Renal cortex interstitium (tissue), 11 donors: ENCODE results near the gene MTA2. TPM values are rescaled to one million over a fixed set of nuclear protein-coding genes. Genes with fewer than 3 reads are reported as not detected.
"Not testable (repeated sequence)": the region's sequence is repeated elsewhere in the genome, so short reads cannot be mapped to it uniquely, and the experiment has no call there.

ENCODE experiments used
- DNase-seq, 11 donors: peaks; one replicate each; pipeline ENCODE4 v3.0.0-alpha.2; 2013; ENCODE audit warnings: low read depth in 9 of 11, low spot score in 4 of 11; ENCODE audit errors: extremely low read depth in 1 of 11
- polyA plus RNA-seq, 3 donors: library from polyadenylated mRNA; unstranded; fragments of 120-200 nt; gene quantifications; one replicate each; pipeline ENCODE4 v1.2.1, GENCODE V29; 2013; ENCODE audit not compliant: insufficient read length in 3 of 3

The MTA2 gene
- polyA plus RNA-seq, 3 donors = 79.7 to 105 (median 101) TPM

DNA sequence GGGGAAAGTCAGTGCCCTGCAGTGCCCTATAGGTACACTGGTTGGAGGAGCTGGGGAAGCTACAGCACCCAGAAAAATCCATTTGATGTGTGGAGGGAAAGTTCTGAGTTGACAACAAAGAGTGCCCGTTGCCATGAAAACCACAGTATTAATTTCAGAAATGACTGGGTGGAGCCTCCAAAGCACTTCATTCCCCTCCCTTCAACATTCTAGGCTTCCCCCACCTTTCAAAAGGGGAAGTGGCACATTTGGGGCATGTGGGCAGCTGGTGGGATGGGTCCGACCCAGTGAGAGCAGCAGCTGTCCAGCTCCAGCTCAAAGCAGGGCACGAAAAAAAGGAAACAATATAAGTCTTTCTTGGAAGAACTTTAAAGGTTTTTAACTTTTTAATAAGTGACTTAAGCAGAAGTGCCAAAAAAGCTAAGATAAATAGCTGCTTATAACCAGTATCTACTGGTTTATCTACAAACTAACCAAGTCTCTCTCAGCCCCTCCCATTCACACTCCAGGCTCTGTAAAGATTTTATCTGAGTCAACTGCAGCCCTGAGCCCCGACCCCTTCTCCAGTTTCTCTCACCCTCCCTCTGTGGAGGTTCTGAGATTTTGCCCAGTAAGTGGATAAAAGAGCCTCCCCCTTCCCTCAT lies 46.1 kb downstream of the MTA2 start:
- peak in 1 of 11 donors; percentile 35 for DNase-seq

DNA sequence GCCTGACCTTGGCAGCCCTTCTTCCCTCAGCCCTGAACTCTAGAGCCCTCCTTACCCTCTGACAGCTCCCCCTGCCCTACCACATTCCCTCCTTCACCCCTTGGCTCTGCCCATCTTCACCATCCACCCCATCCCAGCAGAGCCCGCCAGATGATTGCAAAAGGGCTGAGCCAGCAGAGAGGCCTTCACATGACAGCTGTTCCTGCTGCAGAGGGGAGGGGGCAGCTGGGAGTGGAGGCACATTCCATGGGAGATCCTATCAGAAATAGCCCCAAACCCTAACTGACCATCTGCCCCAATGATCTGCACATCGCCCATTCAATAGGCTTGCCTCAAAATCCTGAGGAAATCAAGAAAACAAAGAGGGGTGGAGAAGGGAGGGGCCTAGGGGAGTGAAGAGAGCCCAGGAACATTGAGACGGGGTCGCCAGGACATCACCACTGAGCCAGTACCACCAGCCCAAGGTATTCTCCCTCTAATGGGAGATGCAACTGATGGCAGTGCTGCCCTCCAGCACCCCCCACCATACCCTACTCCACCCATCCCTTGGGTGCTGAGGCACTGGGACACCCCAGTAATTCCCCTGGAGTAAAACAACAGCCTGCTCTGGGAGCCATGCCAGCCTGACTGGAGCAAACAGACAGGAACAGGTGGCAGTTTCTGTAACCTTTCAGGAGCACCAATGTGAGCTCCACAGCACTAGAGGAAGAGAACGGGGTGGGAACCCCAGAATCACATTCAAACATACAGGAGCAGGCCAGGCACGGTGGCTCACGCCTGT lies 47.1 kb downstream of the MTA2 start:
- no peak for DNase-seq

DNA sequence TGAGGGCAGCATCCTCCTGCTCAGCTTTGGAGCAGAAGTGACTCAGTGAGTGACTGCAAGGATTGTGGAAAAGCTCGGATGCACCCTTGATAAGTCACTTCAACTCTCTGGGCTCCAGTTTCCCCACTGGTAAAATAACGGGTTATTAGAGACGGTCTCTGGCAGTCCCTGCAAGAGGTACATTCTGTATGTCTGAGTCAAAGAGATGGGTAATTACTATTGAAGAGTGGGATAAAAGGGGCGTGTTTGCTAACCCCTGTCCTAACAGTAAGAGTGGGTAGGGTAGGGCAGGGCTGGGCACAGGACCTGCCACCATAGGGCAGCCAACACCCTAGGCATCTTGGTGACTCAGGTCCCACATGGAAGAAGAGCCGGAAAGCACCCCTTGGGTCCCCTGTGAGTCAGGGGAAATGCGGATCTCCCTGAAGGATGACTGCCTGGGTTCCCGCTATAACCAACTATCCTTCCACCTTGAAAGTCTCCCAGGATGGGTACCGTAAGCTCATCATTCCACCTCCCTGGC lies 47.8 kb downstream of the MTA2 start:
- no peak for DNase-seq

DNA sequence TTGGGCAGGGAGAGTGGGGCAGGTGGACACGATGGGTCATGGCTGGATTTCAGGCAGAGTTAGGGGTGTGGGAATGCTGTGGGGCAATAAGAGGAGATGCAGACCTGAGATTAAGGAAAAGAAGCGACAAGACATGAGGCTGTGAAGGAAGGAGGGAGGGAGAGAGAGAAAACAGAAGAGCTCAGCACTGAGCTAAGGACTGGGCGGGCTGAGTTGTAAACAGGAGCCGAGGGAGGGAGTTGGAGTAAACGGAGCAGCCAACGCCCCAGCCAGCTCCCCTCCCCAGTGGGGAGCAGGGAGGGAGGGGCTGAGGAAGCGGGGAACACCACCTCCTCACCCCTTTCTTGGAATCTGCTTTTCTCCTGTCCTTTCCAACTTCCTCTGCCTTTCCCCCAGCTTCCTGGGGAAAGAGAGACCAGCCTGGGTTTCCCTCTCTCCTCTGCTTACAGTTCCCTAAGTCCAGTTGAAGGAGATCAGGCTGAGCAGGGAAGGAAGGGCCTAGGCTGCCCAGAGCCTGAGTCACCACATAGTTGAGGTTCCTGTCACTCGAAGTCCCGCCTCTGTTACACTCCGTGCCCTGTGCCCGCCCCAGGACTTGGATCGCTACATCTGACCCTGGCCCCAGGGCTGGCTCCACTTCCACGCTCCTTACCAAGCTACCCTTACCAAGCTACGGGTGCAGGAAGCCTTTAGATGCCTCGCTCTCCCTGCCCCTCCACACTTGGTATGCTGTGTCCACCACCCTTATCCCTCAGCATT lies 48.4 kb downstream of the MTA2 start:
- peak in 2 of 11 donors; percentile 69 to 75 for DNase-seq

DNA sequence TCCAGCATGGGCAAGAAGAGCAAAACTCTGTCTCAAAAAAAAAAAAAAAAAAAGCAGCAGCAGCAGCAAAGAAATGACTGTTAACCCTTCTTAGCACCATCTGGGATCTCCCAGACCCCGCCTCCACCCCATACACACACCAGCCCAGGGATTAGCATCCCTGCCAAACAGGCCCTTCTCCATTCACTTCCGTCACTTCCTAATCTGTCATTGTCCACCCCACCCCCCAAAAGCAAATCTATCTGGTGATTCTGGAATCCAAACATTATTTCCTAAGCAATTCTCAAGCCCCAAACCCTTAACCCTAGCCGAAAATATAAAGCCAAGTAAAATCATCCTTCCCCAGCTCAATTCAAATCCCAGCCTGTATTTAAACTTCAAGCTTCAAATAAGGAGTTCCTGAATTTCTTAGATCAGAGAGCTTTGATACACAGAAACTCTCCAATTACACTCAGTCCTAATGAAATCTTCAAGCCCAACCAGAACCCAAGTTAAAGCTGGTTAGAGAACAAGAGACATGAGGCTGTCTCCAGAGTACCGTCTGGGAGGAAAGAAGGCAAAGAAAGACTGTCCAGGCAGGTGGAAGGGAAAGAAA lies 49.1 kb downstream of the MTA2 start:
- DNase-seq = no peak

DNA sequence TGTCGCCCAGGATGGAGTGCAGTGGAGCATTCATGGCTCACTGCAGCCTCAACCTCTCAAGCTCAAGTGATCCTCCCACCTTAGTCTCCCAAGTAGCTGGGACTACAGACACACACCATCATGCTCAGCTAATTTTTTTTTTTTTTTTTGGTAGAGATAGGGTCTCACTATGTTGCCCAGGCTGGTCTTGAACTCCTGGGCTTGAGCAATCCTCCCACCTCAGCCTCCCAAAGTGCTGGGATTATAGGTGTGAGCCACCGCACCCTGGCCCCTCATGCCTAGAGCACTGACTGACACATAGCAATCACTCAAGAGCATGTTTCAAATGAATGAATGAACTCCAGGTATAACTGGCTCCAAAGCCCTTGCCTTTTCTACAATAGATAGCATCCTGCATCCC lies 51.2 kb downstream of the MTA2 start:
- DNase-seq = not testable (repeated sequence)

DNA sequence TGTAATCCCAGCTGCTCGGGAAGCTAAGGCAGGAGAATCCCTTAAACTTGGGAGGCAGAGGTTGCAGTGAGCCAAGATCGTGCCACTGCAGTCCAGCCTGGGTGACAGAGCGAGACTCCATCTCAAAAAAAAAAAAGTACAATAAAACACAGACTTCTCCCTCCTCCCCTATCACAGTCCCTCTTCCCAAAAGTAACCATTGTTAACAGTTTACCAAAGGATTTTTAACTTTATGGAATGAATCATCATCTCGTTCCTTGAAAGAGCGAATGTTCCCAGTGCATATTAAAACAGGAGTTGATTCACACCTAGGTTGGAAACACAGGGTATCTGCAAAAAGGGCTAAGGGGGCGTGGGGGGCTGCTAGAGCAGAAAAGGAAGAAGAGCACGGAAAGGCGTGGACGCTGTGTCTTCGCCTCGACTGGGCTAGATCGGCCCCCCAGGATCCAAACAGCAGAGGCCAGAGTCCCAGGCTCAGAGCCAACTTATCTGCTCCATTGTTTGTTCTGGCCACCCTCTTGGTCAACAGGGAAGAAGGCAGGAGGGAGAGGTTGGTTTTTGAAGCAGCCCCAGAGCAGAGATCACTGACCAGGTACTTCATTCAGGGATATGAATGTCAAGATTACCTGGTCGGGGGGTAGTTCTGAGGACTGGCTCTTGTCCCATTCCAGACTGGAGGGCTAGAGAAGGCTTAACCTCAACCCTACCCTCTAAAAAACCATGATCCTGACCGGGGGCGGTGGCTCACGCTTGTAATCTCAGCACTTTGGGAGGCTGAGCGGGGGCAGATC lies 52.9 kb downstream of the MTA2 start:
- no peak for DNase-seq

DNA sequence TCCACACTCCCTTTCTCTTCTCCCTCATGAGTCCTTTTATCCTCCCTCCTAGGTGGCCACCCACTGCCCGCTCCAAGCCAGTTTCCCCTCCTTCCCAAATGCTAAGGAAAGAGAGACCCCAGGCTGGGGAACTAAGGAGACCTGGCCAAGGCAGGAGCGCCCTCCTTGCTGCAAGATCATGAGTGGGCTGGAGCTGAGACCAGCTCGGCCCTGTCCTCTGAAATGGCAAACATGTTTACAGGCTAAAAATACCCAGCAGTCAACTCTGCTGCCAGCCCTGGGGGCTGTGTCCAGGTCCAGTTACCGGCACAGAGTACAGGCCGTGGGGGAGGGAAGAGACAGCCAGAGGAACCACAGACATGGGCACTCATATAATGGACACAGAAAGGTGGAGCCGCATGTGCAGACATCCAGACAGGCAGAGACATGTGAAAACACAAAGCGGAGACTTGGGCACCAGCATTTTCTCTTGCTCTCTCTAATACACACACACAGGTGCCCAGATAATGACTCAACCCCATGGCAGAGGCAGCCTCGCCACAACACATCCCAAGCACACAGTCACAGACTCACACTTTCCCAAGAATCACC lies 53.9 kb downstream of the MTA2 start:
- DNase-seq = peak in 1 of 11 donors; percentile 41

DNA sequence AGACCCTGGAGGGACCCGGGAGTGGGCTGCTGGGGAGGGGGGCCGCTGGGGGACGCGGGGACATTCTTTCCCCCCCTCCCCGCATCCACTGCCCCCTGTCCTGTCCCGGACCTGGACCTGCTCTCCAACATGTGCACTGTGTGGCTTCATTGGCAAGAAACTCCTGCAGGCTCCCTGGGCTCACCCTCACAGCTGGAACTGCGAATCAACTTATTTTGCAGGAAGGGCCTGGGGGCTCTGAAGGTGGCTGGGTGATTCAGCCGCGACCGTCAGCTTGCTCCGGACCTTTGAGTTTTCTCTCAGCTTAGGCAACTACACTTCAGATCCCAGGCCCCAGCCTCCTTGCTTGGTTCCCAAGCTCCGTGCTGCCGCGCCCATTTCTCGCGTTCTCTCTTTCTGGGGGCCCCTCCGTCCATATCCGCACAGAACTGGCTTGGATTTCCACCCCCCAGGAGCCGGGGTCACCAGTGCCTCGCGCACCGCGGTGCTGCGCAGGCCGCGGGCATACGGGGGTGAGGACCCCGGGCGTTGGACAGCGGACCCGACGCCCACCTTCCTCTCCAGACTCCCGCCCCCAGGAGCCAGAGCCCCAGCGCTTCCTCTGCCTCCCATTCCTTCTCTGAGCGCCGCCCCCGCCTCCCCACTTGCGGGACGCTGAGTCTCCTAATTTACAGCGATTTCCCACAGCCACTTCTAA lies 54.6 kb downstream of the MTA2 start:
- DNase-seq = peak in 1 of 11 donors; percentile 53

DNA sequence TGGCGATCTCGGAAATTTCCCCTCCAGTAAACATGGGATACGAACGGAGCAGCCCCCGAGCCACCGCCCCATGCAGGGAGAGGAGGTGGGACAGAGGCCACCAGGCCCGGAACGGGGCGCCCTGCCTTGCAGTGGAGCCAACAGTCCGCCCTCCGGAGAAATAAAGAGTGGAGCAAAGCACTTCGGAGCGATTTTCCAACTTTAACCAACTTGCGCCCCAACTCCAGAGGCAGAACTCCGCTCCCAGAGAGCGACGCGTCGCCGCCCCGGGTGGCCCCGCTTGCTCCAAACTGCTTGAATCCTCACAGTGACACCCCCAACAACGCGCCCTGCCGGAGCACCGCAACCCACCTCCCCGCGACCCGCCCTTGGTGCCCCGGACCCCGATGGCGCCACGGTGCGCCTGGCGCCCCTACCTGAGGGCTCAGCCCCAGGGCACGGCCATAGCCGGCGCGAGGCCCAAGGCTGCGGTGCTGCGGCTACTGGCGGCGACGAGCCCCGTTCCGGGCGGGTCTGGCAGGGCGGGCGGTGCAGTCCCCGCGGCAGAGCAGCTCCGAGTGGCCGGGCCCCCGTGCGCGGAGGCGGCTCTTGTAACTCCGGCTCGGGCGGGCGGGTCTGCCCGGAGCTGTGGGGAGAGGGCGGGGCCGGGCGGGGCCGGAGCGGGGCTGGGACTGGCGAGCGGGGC lies 55.3 kb downstream of the MTA2 start, which contains the start of gene AHNAK:
AHNAK (minus strand) TSS at position 563 of the 685 bp plus-strand sequence. CDS start 10,708 bp downstream, outside the sequence.
- peak in 2 of 11 donors; percentile 68 to 75 for DNase-seq

DNA sequence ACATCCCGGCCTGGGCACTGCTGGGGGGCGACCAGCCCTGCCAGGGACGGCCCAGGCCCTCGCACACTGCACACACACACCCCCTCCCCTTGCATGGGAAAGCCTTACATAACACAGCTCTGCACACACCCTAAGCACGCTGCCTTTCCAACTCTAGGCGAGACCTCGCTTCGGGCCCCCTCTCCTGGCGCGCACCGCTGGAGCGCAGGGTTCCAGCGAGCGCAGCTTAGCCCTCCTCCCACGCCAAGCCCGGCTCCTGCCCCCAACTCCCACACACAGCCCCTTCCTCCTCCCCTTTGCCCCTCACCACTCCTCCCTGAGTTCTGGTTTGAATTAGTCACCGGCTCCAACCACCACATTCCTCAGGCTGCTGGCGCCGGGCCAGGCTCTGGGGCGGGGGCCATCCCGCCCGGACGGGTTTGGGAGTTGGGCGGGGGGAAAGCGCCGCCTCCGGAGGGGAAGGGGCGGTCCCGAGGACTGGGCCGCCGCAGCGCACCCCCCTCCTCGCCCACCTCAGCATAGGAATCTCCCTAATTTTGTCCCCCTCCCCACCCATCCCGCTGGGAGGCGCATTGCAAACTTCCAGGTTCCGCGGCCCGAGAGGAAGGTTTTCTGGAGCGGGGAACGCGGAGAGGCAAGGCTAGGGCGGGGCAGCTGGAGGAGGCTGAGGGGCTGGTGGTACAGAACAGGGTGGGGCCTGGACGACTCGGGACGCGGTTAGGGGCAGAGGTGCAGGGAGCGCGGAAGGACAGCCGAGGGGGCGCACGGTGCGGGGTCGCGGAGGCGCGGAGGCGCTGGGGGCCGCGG lies 56.0 kb downstream of the MTA2 start:
- peak in 8 of 11 donors; percentile 86 to 94 (median 90) for DNase-seq

DNA sequence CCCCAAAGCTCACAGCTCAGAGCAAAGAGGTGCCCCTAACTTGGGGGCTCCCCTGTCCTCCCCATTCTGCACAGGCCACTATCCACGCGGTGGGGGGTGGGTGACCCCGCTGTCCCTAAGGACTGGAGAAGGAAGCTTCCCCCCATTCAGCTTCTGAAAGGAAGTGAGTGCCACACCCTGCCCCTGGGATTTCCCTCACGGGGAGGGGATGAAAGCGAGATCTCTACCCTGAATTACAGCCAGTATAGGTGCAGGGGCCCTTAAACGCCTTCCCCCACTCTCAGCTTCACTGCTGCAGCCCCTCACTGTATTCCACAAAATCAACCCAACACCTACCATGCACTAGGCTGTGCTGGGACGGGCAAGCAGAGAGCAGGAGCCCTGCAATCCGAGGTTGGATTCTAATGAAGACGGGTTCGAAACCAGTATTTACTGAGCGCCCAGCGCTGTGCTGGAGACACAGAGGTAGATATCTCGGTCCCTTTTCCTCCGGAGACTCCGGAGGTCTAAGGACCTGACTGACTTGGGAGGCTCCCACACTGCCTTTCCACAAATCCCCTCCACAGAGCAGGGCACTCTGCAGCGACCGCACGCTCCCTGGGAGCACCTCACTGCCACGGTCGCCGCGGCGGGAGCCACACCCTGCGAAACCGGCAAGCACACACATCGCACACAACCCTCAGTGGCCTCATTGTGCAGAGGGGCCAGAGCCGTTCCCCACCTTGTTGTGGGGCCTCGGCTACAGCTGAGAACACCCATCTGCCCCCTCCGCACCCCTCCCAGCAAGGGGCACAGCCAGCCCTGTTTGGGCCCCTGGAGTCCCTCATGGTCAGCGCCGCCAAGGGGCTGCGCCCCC lies 56.9 kb downstream of the MTA2 start:
- no peak for DNase-seq

DNA sequence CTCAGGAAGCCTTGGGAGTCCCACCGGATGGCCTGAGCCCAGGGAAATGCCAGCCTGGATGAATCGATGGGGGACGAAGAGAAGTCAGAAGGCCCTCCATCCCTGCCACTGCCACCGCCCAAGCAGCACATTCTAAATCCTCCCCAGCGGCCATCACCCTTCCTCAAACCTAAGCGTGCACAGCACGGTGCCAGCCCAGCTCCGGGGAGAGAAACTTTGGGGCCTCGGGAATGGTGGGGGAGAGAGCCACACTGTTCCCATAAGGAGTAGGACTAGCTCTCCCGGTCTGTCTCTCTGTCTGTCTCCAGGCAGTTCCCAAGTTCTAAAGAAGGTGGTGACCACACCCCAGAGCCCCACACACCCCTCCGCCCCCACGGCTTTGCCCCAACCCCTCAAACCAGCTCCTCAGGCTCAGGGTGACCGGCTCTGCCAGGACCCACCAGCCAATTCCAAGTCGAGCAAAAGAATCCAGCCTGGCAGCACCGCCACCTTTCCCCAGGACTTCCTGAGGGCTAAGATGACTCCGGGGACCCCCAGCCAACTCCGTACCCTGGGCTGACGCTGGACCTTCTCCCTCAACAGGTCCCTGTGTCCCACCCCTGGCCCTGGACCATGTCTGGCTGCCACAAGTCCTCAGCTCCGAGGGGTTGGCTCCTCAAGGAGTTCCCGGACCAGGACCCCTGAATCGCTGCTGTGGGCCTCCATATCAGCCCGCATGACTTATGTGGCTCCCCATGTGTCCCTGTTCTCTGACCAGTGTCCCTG lies 57.8 kb downstream of the MTA2 start:
- no peak for DNase-seq
